VCaP (cell line): ENCODE results near the gene CHST11.

Experiments
- H3K27ac ChIP-seq: fragments of 450-650 bp; 2 replicates; pipeline ENCODE4 v1.5.1; 2017
- CTCF ChIP-seq: fragments of 450-650 bp; conservative IDR thresholded peaks from 2 replicates; pipeline ENCODE4 v1.5.1; 2017; ENCODE audit warnings: mild to moderate bottlenecking, moderate library complexity

The CHST11 gene

GRCh38 chr12:104729610-104730446 lies 273.1 kb downstream of the CHST11 start:
- TF ChIP-seq CTCF, result no peak
- H3K27ac ChIP-seq, result no peak overlapping the region

GRCh38 chr12:104730763-104731162 lies 274.0 kb downstream of the CHST11 start:
- TF ChIP-seq CTCF, result no peak
- no peak overlapping the region for H3K27ac ChIP-seq

- peak overlapping the region; percentile 8; the same call in 1 of the 2 replicates for H3K27ac ChIP-seq
- TF ChIP-seq CTCF, result no peak
Observed at GRCh38 chr12:104733717-104734175, 277.0 kb downstream of the CHST11 start.

- no peak for TF ChIP-seq CTCF
- peak overlapping the region; percentile 8; the same call in 1 of the 2 replicates for H3K27ac ChIP-seq
Observed at GRCh38 chr12:104734541-104735095, 277.9 kb downstream of the CHST11 start.

- no peak for TF ChIP-seq CTCF
- no peak overlapping the region for H3K27ac ChIP-seq
Observed at GRCh38 chr12:104735801-104736200, 279.1 kb downstream of the CHST11 start.

- no peak for TF ChIP-seq CTCF
- H3K27ac ChIP-seq, result no peak overlapping the region
Observed at GRCh38 chr12:104736307-104736706, 279.6 kb downstream of the CHST11 start.

- H3K27ac ChIP-seq, result no peak overlapping the region
- no peak for TF ChIP-seq CTCF
Observed at GRCh38 chr12:104737113-104737512, 280.4 kb downstream of the CHST11 start.
